ENCODE data around the gene RNASET2. TPM values are rescaled to one million over a fixed set of nuclear protein-coding genes. Genes with fewer than 3 reads are reported as not detected.

Gene RNASET2
- total and polyA plus RNA-seq, 8 donors, result 38.1 to 68.5 (median 47.0) TPM

DNA sequence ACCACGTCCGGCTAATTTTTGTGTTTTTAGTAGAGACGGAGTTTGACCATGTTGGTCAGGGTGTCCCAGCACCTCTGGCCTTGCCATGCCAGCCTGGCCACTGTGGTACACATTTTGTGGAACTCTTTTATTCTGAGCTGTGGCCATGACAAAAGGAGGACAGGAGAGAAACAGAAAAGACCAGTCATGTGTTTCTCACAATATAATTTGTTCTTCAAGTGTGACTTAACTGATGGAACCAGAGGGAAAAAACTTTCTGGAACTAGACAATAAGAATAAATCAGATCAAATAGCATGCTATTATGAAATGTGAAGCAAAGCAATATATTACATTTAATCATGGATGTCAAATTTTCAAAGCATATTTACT is 4.2 kb upstream of the RNASET2 start:
- no peak for DNase-seq
- Histone ChIP-seq H3K36me3 (no peaks in the 10 kb centered on the region), H3K9me3 (no peaks in the 10 kb centered on the region), H3K27ac (peak overlapping the region in 1 of 2 donors; percentile 99), H3K4me3 (no peak overlapping the region), H3K27me3 (no peaks in the 10 kb centered on the region), H3K4me1 (peaks cover 2 to 40% of the 10 kb centered on the region in 2 donors)
- TF ChIP-seq, protein P1, sequence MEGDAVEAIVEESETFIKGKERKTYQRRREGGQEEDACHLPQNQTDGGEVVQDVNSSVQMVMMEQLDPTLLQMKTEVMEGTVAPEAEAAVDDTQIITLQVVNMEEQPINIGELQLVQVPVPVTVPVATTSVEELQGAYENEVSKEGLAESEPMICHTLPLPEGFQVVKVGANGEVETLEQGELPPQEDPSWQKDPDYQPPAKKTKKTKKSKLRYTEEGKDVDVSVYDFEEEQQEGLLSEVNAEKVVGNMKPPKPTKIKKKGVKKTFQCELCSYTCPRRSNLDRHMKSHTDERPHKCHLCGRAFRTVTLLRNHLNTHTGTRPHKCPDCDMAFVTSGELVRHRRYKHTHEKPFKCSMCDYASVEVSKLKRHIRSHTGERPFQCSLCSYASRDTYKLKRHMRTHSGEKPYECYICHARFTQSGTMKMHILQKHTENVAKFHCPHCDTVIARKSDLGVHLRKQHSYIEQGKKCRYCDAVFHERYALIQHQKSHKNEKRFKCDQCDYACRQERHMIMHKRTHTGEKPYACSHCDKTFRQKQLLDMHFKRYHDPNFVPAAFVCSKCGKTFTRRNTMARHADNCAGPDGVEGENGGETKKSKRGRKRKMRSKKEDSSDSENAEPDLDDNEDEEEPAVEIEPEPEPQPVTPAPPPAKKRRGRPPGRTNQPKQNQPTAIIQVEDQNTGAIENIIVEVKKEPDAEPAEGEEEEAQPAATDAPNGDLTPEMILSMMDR (IDR thresholded peaks at IDR 0.05), result no peak
- no peak for ATAC-seq
- intact Hi-C loops (cut with DNase I), result no loop called here

DNA sequence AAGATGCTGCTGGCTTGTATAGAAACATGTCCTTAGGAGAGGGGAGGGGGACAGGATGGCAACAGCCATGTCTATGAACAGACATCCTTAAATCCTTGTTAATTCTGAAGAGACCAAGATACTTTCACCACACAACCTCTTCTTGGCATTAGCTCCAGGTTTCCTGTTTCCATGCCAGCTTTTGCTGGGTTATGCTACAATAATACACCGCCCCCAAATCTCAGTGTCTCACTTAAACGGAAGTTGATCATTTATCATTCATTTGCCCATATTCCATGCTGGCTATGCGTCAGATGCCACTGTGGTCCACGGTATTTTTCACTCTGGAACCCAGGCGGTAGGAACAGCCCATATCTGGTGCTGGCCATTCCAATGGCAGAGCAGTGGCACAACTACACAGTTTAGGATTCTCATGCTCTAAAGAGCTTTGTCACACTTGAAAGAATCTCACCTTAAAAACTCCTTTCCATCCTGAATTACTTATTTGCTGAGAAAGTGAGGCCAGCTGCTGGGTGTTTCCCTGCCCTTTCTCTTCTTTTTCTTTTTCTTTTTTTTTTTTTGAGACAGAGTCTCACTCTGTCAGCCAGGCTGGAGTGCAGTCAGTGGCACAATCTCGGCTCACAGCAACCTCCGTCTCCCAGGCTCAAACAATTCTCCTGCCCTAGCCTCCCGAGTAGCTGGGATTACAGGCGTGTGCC is 3.7 kb upstream of the RNASET2 start:
- Histone ChIP-seq H3K27ac (peak overlapping the region; percentile 70 to 99), H3K9me3 (no peaks in the 10 kb centered on the region), H3K4me3 (peak overlapping the region in 1 of 2 donors; percentile 9), H3K27me3 (no peaks in the 10 kb centered on the region), H3K4me1 (peaks cover 5 to 43% of the 10 kb centered on the region in 2 donors), H3K36me3 (no peaks in the 10 kb centered on the region)
- ATAC-seq, result no peak
- TF ChIP-seq, protein P1 (IDR thresholded peaks at IDR 0.05), result no peak
- no peak for DNase-seq
- intact Hi-C loops (cut with DNase I), result no loop called here

DNA sequence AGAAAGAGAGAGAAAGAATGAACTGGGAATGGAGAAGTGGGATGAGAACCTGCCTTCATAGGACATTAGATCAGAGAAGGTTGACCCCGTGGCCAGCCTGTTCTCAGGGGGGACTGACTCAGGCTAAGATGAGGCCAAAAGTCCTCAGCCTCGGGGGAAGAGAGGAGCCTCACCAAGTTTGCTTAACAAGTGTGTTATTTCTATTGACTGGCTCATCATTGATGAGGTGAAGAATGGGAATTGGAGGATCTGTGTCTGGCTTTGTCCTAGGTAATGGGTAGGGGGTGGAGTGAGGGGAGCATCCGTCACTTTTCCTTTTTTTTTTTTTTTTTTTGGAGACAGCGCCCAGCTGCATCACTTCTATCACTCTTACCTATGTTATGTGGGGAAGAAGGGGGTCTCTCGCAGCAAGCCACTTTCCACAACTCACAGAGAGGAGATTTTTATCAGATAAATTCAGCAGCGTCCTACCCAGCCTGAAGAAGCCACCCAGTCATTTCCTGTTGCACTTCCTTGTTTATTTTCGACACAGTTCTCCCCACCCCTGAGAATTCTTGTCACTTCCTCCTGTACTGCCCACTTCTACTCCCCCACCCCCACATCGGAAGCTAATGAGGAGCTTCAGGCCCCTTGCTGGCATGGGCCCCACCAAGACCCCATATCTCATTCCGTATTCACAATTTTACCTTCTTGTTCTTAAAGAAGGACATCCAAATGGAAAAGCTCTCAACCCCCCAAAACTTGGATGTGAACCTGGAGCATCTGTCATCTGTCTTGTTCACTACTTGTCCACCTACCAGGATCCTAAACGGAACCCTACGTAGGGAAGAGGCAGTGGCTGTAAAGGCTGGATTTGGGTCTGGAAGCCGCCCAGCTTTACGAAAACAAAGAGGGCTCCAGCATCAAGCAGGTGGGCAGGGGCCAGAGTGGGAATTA is 2.8 kb upstream of the RNASET2 start:
- H3K4me3 ChIP-seq, result peak overlapping the region in 1 of 2 donors; percentile 9
- H3K9me3 ChIP-seq, result no peaks in the 10 kb centered on the region
- peak overlapping the region; percentile 70 to 99 for H3K27ac ChIP-seq
- intact Hi-C loops (cut with DNase I), result no loop called here
- peaks cover 5 to 50% of the 10 kb centered on the region in 2 donors for H3K4me1 ChIP-seq
- no peak for ATAC-seq
- peak in 1 of 4 donors; percentile 62 for DNase-seq
- H3K27me3 ChIP-seq, result no peaks in the 10 kb centered on the region
- no peaks in the 10 kb centered on the region for H3K36me3 ChIP-seq
- TF ChIP-seq, protein P1 (IDR thresholded peaks at IDR 0.05), result no peak

DNA sequence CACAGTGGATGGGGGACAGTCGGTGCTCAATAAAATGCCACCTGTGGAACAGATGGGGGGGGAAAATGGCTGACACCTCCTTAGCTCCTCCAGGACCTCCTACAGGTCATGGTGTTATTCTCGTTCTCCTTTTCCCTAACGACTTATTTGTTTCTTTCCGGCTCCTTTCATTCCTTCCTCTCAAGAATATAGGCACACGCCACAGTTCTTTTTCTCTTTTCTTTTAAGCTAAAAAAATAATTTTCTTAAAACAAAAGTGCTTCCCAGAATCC is 1.4 kb upstream of the RNASET2 start:
- no peak for ATAC-seq
- TF ChIP-seq, protein P1 (IDR thresholded peaks at IDR 0.05), result no peak
- Histone ChIP-seq H3K4me1 (peaks cover 5 to 64% of the 10 kb centered on the region in 2 donors), H3K4me3 (peak overlapping the region in 1 of 2 donors; percentile 97), H3K27me3 (no peaks in the 10 kb centered on the region), H3K27ac (peak overlapping the region; percentile 89 to 99), H3K9me3 (no peaks in the 10 kb centered on the region), H3K36me3 (no peaks in the 10 kb centered on the region)
- intact Hi-C loops (cut with DNase I), result no loop called here
- DNase-seq, result no peak
